Parathyroid adenoma (tissue), 2 donors: ENCODE data around the gene TSPAN5.

Experiments used
- H2AFZ ChIP-seq: fragments of 300-600 bp; sonication (generic); one replicate; pipeline ENCODE4 v1.7.0; 2017; ENCODE audit warnings: antibody characterized with exemption, mild to moderate bottlenecking
- H3K27ac ChIP-seq: fragments of 300-600 bp; sonication (generic); one replicate; pipeline ENCODE4 v1.7.0; 2017
- H3K27me3 ChIP-seq: fragments of 300-600 bp; sonication (generic); one replicate; pipeline ENCODE4 v1.7.0; 2017; ENCODE audit warnings: low read length; ENCODE audit not compliant: control insufficient read depth, insufficient read depth
- H3K36me3 ChIP-seq: fragments of 300-600 bp; sonication (generic); one replicate; pipeline ENCODE4 v1.7.0; 2017; ENCODE audit warnings: low read length; ENCODE audit not compliant: control insufficient read depth, insufficient read depth
- H3K4me1 ChIP-seq: fragments of 300-600 bp; sonication (generic); one replicate; pipeline ENCODE4 v1.7.0; 2017; ENCODE audit warnings: control low read depth
- H3K4me2 ChIP-seq: fragments of 300-600 bp; sonication (generic); one replicate; pipeline ENCODE4 v1.7.0; 2017; ENCODE audit warnings: low read length
- H3K4me3 ChIP-seq: fragments of 300-600 bp; sonication (generic); one replicate; pipeline ENCODE4 v1.7.0; 2017; ENCODE audit warnings: low read depth, low read length
- H3K79me2 ChIP-seq: fragments of 300-600 bp; sonication (generic); one replicate; pipeline ENCODE4 v1.7.0; 2017; ENCODE audit warnings: control low read depth
- H3K9ac ChIP-seq: fragments of 300-600 bp; sonication (generic); one replicate; pipeline ENCODE4 v1.7.0; 2017; ENCODE audit warnings: mild to moderate bottlenecking
- H3K9me3 ChIP-seq: fragments of 300-600 bp; sonication (generic); one replicate; pipeline ENCODE4 v1.7.0; 2017; ENCODE audit warnings: low read length; ENCODE audit not compliant: control insufficient read depth
- CTCF ChIP-seq: fragments of 300-600 bp; sonication (generic); IDR thresholded peaks from one replicate; pipeline ENCODE4 v1.7.0; 2017; ENCODE audit warnings: antibody characterized with exemption, mild to moderate bottlenecking
- donor health status: primary hyperparathyroidism.

Gene TSPAN5

DNA sequence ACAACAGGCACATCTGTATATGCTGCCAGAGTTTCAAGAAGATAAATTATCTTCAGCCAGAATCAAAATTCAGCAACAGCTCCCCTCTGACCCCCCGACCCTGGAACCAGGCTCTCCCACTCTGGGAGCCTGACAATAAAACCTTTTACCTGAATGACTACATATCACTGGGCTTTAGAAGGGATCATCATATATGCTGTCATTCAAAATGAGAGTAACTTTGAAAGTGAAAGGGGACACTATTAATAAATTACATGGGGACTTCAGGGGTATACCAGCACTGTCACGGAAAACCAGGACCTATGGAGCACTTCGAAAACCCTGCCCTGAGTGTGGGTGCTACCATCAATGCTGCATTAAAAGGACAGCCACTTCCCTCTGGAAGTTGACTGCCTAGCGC, 26.2 kb downstream of the TSPAN5 start:
- H3K27me3 ChIP-seq: no peaks in the 10 kb centered on the region
- TF ChIP-seq CTCF: no peak
- H3K4me1 ChIP-seq: no peaks in the 10 kb centered on the region
- H3K27ac ChIP-seq: no peak overlapping the region
- H3K9me3 ChIP-seq: no peaks in the 10 kb centered on the region
- no peak overlapping the region for H3K9ac ChIP-seq
- no peak overlapping the region for H3K4me2 ChIP-seq
- H3K36me3 ChIP-seq: no peaks in the 10 kb centered on the region
- no peaks in the 10 kb centered on the region for H3K79me2 ChIP-seq
- H3K4me3 ChIP-seq: no peak overlapping the region
- no peak overlapping the region for H2AFZ ChIP-seq

DNA sequence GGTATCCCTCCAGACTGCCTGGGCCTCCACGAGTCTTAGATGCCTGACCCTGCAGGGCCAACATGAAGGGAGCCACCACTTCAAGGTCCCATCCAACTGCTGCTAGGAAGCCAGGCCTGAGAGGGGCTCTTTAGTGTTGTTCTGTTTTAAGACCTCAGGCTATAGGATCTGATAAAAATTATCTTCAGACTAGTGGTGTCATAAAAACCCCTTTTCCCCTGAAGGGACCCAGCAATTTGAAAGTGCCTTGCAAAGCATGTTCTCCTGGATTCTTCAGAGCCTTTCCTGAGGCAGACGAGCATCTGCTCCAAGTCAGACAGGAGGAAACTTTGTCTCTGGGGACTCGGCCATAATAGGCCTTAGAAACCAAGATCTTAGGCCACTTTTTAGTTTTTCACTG, 26.9 kb downstream of the TSPAN5 start:
- Histone ChIP-seq H3K79me2 (no peaks in the 10 kb centered on the region), H2AFZ (no peak overlapping the region), H3K4me3 (no peak overlapping the region), H3K9me3 (no peaks in the 10 kb centered on the region), H3K9ac (no peak overlapping the region), H3K27me3 (no peaks in the 10 kb centered on the region), H3K27ac (no peak overlapping the region), H3K36me3 (no peaks in the 10 kb centered on the region), H3K4me2 (no peak overlapping the region), H3K4me1 (no peaks in the 10 kb centered on the region)
- TF ChIP-seq CTCF: no peak

GRCh38 chr4:98630737-98631454, 27.5 kb downstream of the TSPAN5 start:
- no peak overlapping the region for H3K9ac ChIP-seq
- H3K27ac ChIP-seq: no peak overlapping the region

DNA sequence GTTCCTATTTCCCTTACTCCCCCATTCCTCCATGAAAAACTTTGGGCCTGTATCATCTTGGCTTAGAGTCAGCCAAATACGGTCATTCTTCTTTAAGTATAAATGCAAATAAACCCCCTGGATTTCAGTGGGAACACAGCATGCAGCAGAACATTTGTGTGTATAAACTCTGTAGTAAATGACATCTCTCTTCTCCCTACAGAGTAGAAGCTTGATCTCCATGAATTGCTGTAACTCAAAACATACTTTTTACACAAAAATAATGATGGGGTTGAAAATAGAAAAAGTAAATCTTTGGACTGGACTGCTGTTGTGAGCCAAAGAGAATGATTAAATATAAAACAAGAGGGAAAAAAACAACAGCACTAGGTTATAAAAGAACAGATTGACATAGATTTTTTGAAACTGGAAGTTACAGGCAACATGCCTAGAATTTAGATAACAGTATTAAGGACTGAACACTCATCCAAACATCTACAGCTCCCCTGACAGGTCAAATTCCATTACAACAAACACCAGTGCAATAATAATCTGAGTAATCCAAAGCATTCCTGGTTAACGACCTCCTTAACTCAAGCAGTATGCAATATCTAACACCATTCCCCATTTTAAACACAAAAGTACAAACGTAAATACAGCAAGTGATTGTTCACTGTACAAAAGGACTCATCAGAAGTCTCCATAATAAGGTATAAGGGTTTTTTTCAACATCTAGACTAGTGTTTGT, 30.7 kb downstream of the TSPAN5 start:
- Histone ChIP-seq H3K9me3 (no peaks in the 10 kb centered on the region), H3K4me1 (no peaks in the 10 kb centered on the region), H2AFZ (no peak overlapping the region), H3K4me2 (no peak overlapping the region), H3K79me2 (no peaks in the 10 kb centered on the region), H3K27me3 (no peaks in the 10 kb centered on the region), H3K27ac (no peak overlapping the region), H3K36me3 (no peaks in the 10 kb centered on the region), H3K9ac (no peak overlapping the region), H3K4me3 (no peak overlapping the region)
- TF ChIP-seq CTCF: no peak

More at GRCh38 chr4:98630737-98631454, 27.5 kb downstream of the TSPAN5 start:
- Histone ChIP-seq H3K4me2 (no peak overlapping the region), H3K36me3 (no peaks in the 10 kb centered on the region), H3K4me3 (no peak overlapping the region), H3K79me2 (no peaks in the 10 kb centered on the region), H3K4me1 (no peaks in the 10 kb centered on the region), H2AFZ (no peak overlapping the region), H3K9me3 (no peaks in the 10 kb centered on the region), H3K27me3 (no peaks in the 10 kb centered on the region)
- TF ChIP-seq CTCF: no peak
